GM23338 (cell line): ENCODE data around the gene NPC2. TPM values are rescaled to one million over a fixed set of nuclear protein-coding genes. Genes with fewer than 3 reads are reported as not detected.

ENCODE experiments used
- ATAC-seq: fragments of 200-7000 bp; cut with Tn5 transposase; 3 replicates; pipeline ENCODE4 v1.9.1; 2020
- DNase-seq: peaks from one replicate; pipeline ENCODE4 v3.0.0-alpha.2; 2015; ENCODE audit warnings: low spot score
- H2AFZ ChIP-seq: fragments of 200-600 bp; sonication (generic); 2 replicates; pipeline ENCODE4 v1.8.0; 2016; ENCODE audit warnings: antibody characterized with exemption, mild to moderate bottlenecking, moderate library complexity
- H3F3A ChIP-seq: fragments of 200-600 bp; sonication (generic); replicated peaks from 2 replicates; pipeline ENCODE4 v1.8.0; 2017; ENCODE audit warnings: antibody characterized with exemption, mixed run types, low read depth
- H3K27ac ChIP-seq: fragments of 200-600 bp; sonication (generic); 2 replicates; pipeline ENCODE4 v1.6.1; 2016; ENCODE audit warnings: low read depth
- H3K27me3 ChIP-seq: fragments of 200-600 bp; sonication (generic); 2 replicates; pipeline ENCODE4 v1.8.0; 2016; ENCODE audit warnings: mild to moderate bottlenecking, mixed run types, moderate library complexity; ENCODE audit not compliant: insufficient read depth
- H3K36me3 ChIP-seq: fragments of 200-600 bp; sonication (generic); 2 replicates; pipeline ENCODE4 v1.8.0; 2016; ENCODE audit warnings: mild to moderate bottlenecking; ENCODE audit not compliant: insufficient read depth
- H3K4me1 ChIP-seq: fragments of 200-600 bp; sonication (generic); 2 replicates; pipeline ENCODE4 v1.8.0; 2016; ENCODE audit warnings: mild to moderate bottlenecking, moderate library complexity; ENCODE audit not compliant: insufficient read depth
- H3K4me2 ChIP-seq: fragments of 200-600 bp; sonication (generic); 2 replicates; pipeline ENCODE4 v1.7.1; 2017; ENCODE audit warnings: mixed run types
- H3K4me3 ChIP-seq: fragments of 200-600 bp; sonication (generic); 2 replicates; pipeline ENCODE4 v1.6.1; 2016; ENCODE audit warnings: mixed run types
- H3K79me2 ChIP-seq: fragments of 200-600 bp; sonication (generic); replicated peaks from 2 replicates; pipeline ENCODE4 v1.8.0; 2017; ENCODE audit warnings: mild to moderate bottlenecking; ENCODE audit not compliant: insufficient read depth
- H3K9me2 ChIP-seq: fragments of 200-600 bp; sonication (generic); 2 replicates; pipeline ENCODE4 v1.8.0; 2017; ENCODE audit not compliant: insufficient read depth
- H4K20me1 ChIP-seq: fragments of 200-600 bp; sonication (generic); replicated peaks from 2 replicates; pipeline ENCODE4 v1.8.0; 2017; ENCODE audit warnings: mild to moderate bottlenecking; ENCODE audit not compliant: insufficient read depth
- H3K27ac Mint-ChIP-seq: 2 replicates; pipeline ENCODE4 v1.8.0; 2020; ENCODE audit warnings: inconsistent platforms, mild to moderate bottlenecking, moderate library complexity, mixed read lengths
- H3K27me3 Mint-ChIP-seq: 3 replicates; pipeline ENCODE4 v1.8.0; 2022; ENCODE audit warnings: low read depth, mild to moderate bottlenecking, moderate library complexity, mixed read lengths, inconsistent platforms; ENCODE audit not compliant: insufficient read depth, poor library complexity
- H3K36me3 Mint-ChIP-seq: 3 replicates; pipeline ENCODE4 v1.8.0; 2021; ENCODE audit warnings: low read depth, mild to moderate bottlenecking, inconsistent platforms, moderate library complexity, mixed read lengths
- H3K4me1 Mint-ChIP-seq: 3 replicates; pipeline ENCODE4 v1.8.0; 2020; ENCODE audit warnings: mild to moderate bottlenecking, inconsistent platforms, mixed read lengths
- H3K4me3 Mint-ChIP-seq: 3 replicates; pipeline ENCODE4 v1.8.0; 2021; ENCODE audit warnings: moderate library complexity, mild to moderate bottlenecking, inconsistent platforms, mixed read lengths
- H3K9me3 Mint-ChIP-seq: 3 replicates; pipeline ENCODE4 v1.8.0; 2020; ENCODE audit warnings: moderate library complexity, mild to moderate bottlenecking, inconsistent platforms, mixed read lengths
- CREB1 ChIP-seq: fragments of 250-450 bp; sonication (Bioruptor Pico); IDR thresholded peaks from 2 replicates; pipeline ENCODE4 v1.5.0; 2020; ENCODE audit warnings: low read depth, mild to moderate bottlenecking, moderate library complexity
- EZH2 ChIP-seq: fragments of 200-600 bp; sonication (generic); IDR thresholded peaks from one replicate; pipeline ENCODE4 v1.8.0; 2017; ENCODE audit warnings: antibody characterized with exemption, mild to moderate bottlenecking, low read depth; ENCODE audit not compliant: unreplicated experiment
- EZH2phosphoT487 ChIP-seq: fragments of 200-600 bp; sonication (generic); IDR thresholded peaks from one replicate; pipeline ENCODE4 v1.8.1; 2018; ENCODE audit warnings: antibody characterized with exemption; ENCODE audit not compliant: unreplicated experiment
- JUNB ChIP-seq: IDR thresholded peaks from one replicate; pipeline ENCODE4 v1.6.1; 2016; ENCODE audit warnings: antibody characterized with exemption; ENCODE audit not compliant: unreplicated experiment
- NANOG ChIP-seq: IDR thresholded peaks from 2 replicates; pipeline ENCODE4 v1.6.1; 2016; ENCODE audit warnings: antibody characterized with exemption, borderline replicate concordance
- POLR2AphosphoS5 ChIP-seq: IDR thresholded peaks from 2 replicates; pipeline ENCODE4 v1.6.1; 2016; ENCODE audit warnings: antibody characterized with exemption, low read depth
- STAT1 ChIP-seq: IDR thresholded peaks from one replicate; pipeline ENCODE4 v1.6.1; 2016; ENCODE audit warnings: antibody characterized with exemption; ENCODE audit not compliant: unreplicated experiment
- ZNF114 ChIP-seq: fragments of 250-450 bp; sonication (Bioruptor Pico); IDR thresholded peaks from 2 replicates; pipeline ENCODE4 v1.5.0; 2020; ENCODE audit warnings: mild to moderate bottlenecking, moderate library complexity
- ZNF331 ChIP-seq: fragments of 250-450 bp; sonication (Bioruptor Pico); IDR thresholded peaks from 2 replicates; pipeline ENCODE4 v1.5.0; 2020; ENCODE audit warnings: low read depth, mild to moderate bottlenecking, moderate library complexity
- ZNF462 ChIP-seq: fragments of 250-450 bp; sonication (Bioruptor Pico); IDR thresholded peaks from 2 replicates; pipeline ENCODE4 v1.5.0; 2020; ENCODE audit warnings: mild to moderate bottlenecking, moderate library complexity
- polyA plus RNA-seq: library from polyadenylated mRNA; unstranded; fragments of >200 nt; fragmentation: Nextera tagmentation; extraction: Ambion mirVana; gene quantifications from 2 replicates; pipeline ENCODE4 v1.2.1, GENCODE V29; 2016
- total RNA-seq: library from RNA; depleted of rRNA; stranded (reverse); fragments of >200 nt; shearing (Covaris generic); gene quantifications from 2 replicates; pipeline ENCODE4 v1.2.3, GENCODE V29; 2014
- TF ChIP-seq, protein P1 (sequence below): IDR thresholded peaks from 2 replicates; pipeline ENCODE4 v1.6.1; 2016; ENCODE audit warnings: antibody characterized with exemption
- TF ChIP-seq, protein P2 (sequence below), 2 experiments: fragments of 200-600 bp in 1 of 2; sonication (generic) in 1 of 2; conservative IDR thresholded peaks; 2 replicates each; pipeline versions ENCODE4 v1.5.1 to v1.6.1; 2016 to 2017; ENCODE audit warnings: antibody characterized with exemption in 2 of 2, low read depth in 2 of 2, mild to moderate bottlenecking in 2 of 2, moderate library complexity in 1 of 2
- TF ChIP-seq, protein P3 (sequence below): IDR thresholded peaks from one replicate; pipeline ENCODE4 v1.6.1; 2018; ENCODE audit warnings: antibody characterized with exemption; ENCODE audit not compliant: unreplicated experiment

The NPC2 gene
- total and polyA plus RNA-seq, 2 experiments from 2014 or later = 287 to 344 TPM

DNA sequence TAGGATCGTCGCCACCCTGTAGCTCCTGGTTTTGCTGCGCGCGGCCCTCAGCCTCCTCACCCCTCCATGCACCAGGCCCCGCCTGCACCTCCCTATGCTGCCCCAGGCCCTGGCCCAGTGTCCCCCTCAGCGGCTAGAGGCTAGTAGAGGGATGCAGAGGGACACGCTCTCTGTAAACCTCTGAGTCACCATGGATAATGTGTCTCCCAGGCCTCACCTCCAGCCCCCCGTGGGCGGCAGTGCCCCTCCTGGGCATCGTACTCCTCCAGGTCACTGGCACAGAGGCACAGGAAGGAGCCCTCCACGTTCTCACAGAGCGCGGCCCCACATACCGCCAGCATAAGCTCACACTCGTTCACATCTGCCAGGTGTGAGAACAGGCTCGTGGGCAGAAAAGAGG is 12.7 kb upstream of the NPC2 start:
- Histone ChIP-seq H4K20me1 (no peaks in the 10 kb centered on the region), H3K4me3 (no peak overlapping the region), H3K79me2 (no peaks in the 10 kb centered on the region), H3K9me2 (no peaks in the 10 kb centered on the region), H3K27ac (no peak overlapping the region), H2AFZ (no peak overlapping the region), H3K36me3 (no peaks in the 10 kb centered on the region), H3K27me3 (no peaks in the 10 kb centered on the region), H3K4me1 (peaks cover 10% of the 10 kb centered on the region), H3K4me2 (no peak overlapping the region), H3F3A (peaks cover 7% of the 10 kb centered on the region; the same call in 1 of the 2 replicates)
- H3K27me3 Mint-ChIP-seq = peaks cover 23% of the 10 kb centered on the region
- TF ChIP-seq EZH2phosphoT487 (no peak), ZNF114 (CRISPR knock-in tag) (no peak), STAT1 (no peak), CREB1 (no peak), POLR2AphosphoS5 (no peak), JUNB (no peak), NANOG (no peak), ZNF462 (CRISPR knock-in tag) (no peak), ZNF331 (CRISPR knock-in tag) (no peak), EZH2 (no peak)
- TF ChIP-seq, protein P1, sequence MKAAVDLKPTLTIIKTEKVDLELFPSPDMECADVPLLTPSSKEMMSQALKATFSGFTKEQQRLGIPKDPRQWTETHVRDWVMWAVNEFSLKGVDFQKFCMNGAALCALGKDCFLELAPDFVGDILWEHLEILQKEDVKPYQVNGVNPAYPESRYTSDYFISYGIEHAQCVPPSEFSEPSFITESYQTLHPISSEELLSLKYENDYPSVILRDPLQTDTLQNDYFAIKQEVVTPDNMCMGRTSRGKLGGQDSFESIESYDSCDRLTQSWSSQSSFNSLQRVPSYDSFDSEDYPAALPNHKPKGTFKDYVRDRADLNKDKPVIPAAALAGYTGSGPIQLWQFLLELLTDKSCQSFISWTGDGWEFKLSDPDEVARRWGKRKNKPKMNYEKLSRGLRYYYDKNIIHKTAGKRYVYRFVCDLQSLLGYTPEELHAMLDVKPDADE = no peak
- TF ChIP-seq, protein P2, sequence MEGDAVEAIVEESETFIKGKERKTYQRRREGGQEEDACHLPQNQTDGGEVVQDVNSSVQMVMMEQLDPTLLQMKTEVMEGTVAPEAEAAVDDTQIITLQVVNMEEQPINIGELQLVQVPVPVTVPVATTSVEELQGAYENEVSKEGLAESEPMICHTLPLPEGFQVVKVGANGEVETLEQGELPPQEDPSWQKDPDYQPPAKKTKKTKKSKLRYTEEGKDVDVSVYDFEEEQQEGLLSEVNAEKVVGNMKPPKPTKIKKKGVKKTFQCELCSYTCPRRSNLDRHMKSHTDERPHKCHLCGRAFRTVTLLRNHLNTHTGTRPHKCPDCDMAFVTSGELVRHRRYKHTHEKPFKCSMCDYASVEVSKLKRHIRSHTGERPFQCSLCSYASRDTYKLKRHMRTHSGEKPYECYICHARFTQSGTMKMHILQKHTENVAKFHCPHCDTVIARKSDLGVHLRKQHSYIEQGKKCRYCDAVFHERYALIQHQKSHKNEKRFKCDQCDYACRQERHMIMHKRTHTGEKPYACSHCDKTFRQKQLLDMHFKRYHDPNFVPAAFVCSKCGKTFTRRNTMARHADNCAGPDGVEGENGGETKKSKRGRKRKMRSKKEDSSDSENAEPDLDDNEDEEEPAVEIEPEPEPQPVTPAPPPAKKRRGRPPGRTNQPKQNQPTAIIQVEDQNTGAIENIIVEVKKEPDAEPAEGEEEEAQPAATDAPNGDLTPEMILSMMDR (conservative IDR thresholded peaks at IDR 0.05; ENCODE audit: low read depth in 2 of 2) = no peak
- TF ChIP-seq, protein P3, sequence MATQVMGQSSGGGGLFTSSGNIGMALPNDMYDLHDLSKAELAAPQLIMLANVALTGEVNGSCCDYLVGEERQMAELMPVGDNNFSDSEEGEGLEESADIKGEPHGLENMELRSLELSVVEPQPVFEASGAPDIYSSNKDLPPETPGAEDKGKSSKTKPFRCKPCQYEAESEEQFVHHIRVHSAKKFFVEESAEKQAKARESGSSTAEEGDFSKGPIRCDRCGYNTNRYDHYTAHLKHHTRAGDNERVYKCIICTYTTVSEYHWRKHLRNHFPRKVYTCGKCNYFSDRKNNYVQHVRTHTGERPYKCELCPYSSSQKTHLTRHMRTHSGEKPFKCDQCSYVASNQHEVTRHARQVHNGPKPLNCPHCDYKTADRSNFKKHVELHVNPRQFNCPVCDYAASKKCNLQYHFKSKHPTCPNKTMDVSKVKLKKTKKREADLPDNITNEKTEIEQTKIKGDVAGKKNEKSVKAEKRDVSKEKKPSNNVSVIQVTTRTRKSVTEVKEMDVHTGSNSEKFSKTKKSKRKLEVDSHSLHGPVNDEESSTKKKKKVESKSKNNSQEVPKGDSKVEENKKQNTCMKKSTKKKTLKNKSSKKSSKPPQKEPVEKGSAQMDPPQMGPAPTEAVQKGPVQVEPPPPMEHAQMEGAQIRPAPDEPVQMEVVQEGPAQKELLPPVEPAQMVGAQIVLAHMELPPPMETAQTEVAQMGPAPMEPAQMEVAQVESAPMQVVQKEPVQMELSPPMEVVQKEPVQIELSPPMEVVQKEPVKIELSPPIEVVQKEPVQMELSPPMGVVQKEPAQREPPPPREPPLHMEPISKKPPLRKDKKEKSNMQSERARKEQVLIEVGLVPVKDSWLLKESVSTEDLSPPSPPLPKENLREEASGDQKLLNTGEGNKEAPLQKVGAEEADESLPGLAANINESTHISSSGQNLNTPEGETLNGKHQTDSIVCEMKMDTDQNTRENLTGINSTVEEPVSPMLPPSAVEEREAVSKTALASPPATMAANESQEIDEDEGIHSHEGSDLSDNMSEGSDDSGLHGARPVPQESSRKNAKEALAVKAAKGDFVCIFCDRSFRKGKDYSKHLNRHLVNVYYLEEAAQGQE = no peak
- peaks cover 42% of the 10 kb centered on the region for H3K4me1 Mint-ChIP-seq
- DNase-seq (no peak), ATAC-seq (no peak)
- no peak overlapping the region for H3K27ac Mint-ChIP-seq
- H3K4me3 Mint-ChIP-seq = no peak overlapping the region
- H3K36me3 Mint-ChIP-seq = no peaks in the 10 kb centered on the region
- H3K9me3 Mint-ChIP-seq = no peaks in the 10 kb centered on the region
